ENCODE results near the gene LHFPL6. TPM values are rescaled to one million over a fixed set of nuclear protein-coding genes. Genes with fewer than 3 reads are reported as not detected.

The LHFPL6 gene
- total RNA-seq, 1 experiment from 2014 or later, result 3.6 TPM

DNA sequence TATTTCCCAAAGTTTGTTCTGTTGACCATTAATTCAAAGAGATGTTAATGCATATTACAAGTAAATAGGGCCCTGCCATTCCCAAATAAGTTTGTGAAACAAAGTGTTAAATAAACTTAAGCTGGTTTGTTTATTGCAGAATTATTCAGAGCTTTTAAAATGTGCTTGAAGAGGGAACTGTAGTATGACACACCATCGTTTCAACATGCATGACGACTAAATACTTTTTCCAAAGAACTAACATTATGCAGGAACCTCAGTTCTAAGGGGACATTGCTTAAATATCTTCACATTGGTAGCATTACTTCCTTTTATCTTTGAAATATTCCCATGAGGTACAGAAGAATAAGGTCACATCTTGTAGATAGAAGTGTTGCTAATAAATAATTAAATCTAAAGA is 14.6 kb downstream of the LHFPL6 start:
- H3K4me3 ChIP-seq (ENCODE audit: low read depth, low read length), result no peak overlapping the region
- no peaks in the 10 kb centered on the region for H3K4me1 ChIP-seq
- no peak overlapping the region for H3K4me3 Mint-ChIP-seq (ENCODE audit: unreplicated experiment)
- H3K9me3 Mint-ChIP-seq (ENCODE audit: unreplicated experiment), result no peaks in the 10 kb centered on the region
- CTCF ChIA-PET, result no interaction called here
- intact Hi-C loops (cut with micrococcal nuclease; ENCODE audit: unreplicated experiment), result no loop called here
- no peaks in the 10 kb centered on the region for H3K36me3 Mint-ChIP-seq (ENCODE audit: insufficient read depth, unreplicated experiment)
- H3K9me3 ChIP-seq, result no peaks in the 10 kb centered on the region
- DNase-seq, result no peak
- no peaks in the 10 kb centered on the region for H3K27me3 ChIP-seq (replicated peaks; ENCODE audit: control insufficient read depth, insufficient read depth, low read length)
- H3K4me1 Mint-ChIP-seq (ENCODE audit: low read depth, unreplicated experiment), result no peaks in the 10 kb centered on the region
- no TSS peak for BruUV-seq (replicated peaks)
- H3K36me3 ChIP-seq (ENCODE audit: control insufficient read depth, insufficient read depth, low read length), result no peaks in the 10 kb centered on the region
- no peak overlapping the region for H3K27ac Mint-ChIP-seq (ENCODE audit: unreplicated experiment)
- no peaks in the 10 kb centered on the region for H3K27me3 Mint-ChIP-seq (ENCODE audit: insufficient read depth, unreplicated experiment)
- POLR2A ChIA-PET, result no interaction called here
- TF ChIP-seq, protein P1, sequence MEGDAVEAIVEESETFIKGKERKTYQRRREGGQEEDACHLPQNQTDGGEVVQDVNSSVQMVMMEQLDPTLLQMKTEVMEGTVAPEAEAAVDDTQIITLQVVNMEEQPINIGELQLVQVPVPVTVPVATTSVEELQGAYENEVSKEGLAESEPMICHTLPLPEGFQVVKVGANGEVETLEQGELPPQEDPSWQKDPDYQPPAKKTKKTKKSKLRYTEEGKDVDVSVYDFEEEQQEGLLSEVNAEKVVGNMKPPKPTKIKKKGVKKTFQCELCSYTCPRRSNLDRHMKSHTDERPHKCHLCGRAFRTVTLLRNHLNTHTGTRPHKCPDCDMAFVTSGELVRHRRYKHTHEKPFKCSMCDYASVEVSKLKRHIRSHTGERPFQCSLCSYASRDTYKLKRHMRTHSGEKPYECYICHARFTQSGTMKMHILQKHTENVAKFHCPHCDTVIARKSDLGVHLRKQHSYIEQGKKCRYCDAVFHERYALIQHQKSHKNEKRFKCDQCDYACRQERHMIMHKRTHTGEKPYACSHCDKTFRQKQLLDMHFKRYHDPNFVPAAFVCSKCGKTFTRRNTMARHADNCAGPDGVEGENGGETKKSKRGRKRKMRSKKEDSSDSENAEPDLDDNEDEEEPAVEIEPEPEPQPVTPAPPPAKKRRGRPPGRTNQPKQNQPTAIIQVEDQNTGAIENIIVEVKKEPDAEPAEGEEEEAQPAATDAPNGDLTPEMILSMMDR (IDR thresholded peaks at IDR 0.05; ENCODE audit: insufficient read depth in 1 of 2, low read depth in 1 of 2, low read length in 1 of 2, severe bottlenecking in 1 of 2, unreplicated experiment in 1 of 2), result no peak

DNA sequence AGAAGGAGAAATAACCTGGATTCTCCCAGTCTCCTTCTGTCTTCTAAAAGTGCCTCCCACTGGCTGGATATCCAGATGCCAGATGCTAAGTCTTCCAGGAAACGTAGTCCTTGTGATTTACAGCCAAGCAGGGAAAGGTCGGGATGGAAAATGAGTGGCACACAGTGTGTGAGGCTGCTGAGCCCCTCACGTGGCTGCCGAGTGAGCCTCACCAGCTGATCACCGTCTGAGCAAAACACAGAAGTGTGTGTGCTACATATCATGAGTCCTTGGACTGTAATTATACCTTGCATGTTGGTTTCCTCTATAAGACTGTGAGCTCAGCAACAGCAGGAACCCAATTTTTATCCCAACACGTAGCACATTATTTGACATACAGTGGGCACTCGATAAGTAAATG is 15.1 kb downstream of the LHFPL6 start:
- no peak overlapping the region for H3K27ac Mint-ChIP-seq (ENCODE audit: unreplicated experiment)
- ChIA-PET CTCF (no interaction called here), POLR2A (no interaction called here)
- TF ChIP-seq, protein P1 (IDR thresholded peaks at IDR 0.05; ENCODE audit: insufficient read depth in 1 of 2, low read depth in 1 of 2, low read length in 1 of 2, severe bottlenecking in 1 of 2, unreplicated experiment in 1 of 2), result no peak
- H3K9me3 ChIP-seq, result no peaks in the 10 kb centered on the region
- no peak for DNase-seq
- no peaks in the 10 kb centered on the region for H3K36me3 ChIP-seq (ENCODE audit: control insufficient read depth, insufficient read depth, low read length)
- no peaks in the 10 kb centered on the region for H3K36me3 Mint-ChIP-seq (ENCODE audit: insufficient read depth, unreplicated experiment)
- no peaks in the 10 kb centered on the region for H3K27me3 ChIP-seq (replicated peaks; ENCODE audit: control insufficient read depth, insufficient read depth, low read length)
- intact Hi-C loops (cut with micrococcal nuclease; ENCODE audit: unreplicated experiment), result no loop called here
- no peaks in the 10 kb centered on the region for H3K27me3 Mint-ChIP-seq (ENCODE audit: insufficient read depth, unreplicated experiment)
- H3K9me3 Mint-ChIP-seq (ENCODE audit: unreplicated experiment), result no peaks in the 10 kb centered on the region
- H3K4me3 ChIP-seq (ENCODE audit: low read depth, low read length), result no peak overlapping the region
- no peak overlapping the region for H3K4me3 Mint-ChIP-seq (ENCODE audit: unreplicated experiment)
- no peaks in the 10 kb centered on the region for H3K4me1 Mint-ChIP-seq (ENCODE audit: low read depth, unreplicated experiment)
- no peaks in the 10 kb centered on the region for H3K4me1 ChIP-seq
- BruUV-seq (replicated peaks), result no TSS peak

- Histone ChIP-seq H3K9me3 (no peaks in the 10 kb centered on the region), H3K27me3 (replicated peaks; ENCODE audit: control insufficient read depth, insufficient read depth, low read length) (no peaks in the 10 kb centered on the region), H3K36me3 (ENCODE audit: control insufficient read depth, insufficient read depth, low read length) (no peaks in the 10 kb centered on the region), H3K4me3 (ENCODE audit: low read depth, low read length) (no peak overlapping the region), H3K4me1 (no peaks in the 10 kb centered on the region)
- CTCF ChIA-PET, result no interaction called here
- Mint-ChIP-seq H3K4me3 (ENCODE audit: unreplicated experiment) (no peak overlapping the region), H3K36me3 (ENCODE audit: insufficient read depth, unreplicated experiment) (no peaks in the 10 kb centered on the region), H3K9me3 (ENCODE audit: unreplicated experiment) (no peaks in the 10 kb centered on the region), H3K4me1 (ENCODE audit: low read depth, unreplicated experiment) (no peaks in the 10 kb centered on the region), H3K27me3 (ENCODE audit: insufficient read depth, unreplicated experiment) (no peaks in the 10 kb centered on the region), H3K27ac (ENCODE audit: unreplicated experiment) (no peak overlapping the region)
- TF ChIP-seq, protein P1 (IDR thresholded peaks at IDR 0.05; ENCODE audit: insufficient read depth in 1 of 2, low read depth in 1 of 2, low read length in 1 of 2, severe bottlenecking in 1 of 2, unreplicated experiment in 1 of 2), result no peak
- no TSS peak for BruUV-seq (replicated peaks)
- DNase-seq, result no peak
- intact Hi-C loops (cut with micrococcal nuclease; ENCODE audit: unreplicated experiment), result no loop called here
- POLR2A ChIA-PET, result no interaction called here
Observed at GRCh38 chr13:39586958-39587605, 15.9 kb downstream of the LHFPL6 start.
